WTC11 (cell line): ENCODE results near the gene TUBB2B. TPM values are rescaled to one million over a fixed set of nuclear protein-coding genes. Genes with fewer than 3 reads are reported as not detected.

ENCODE experiments used
- ATAC-seq: fragments of 200-7000 bp; cut with Tn5 transposase; 2 replicates; pipeline ENCODE4 v1.10.0; 2021; ENCODE audit warnings: mild to moderate bottlenecking, moderate library complexity
- CTCF ChIA-PET: fragments of 300-600 bp; sonication (Branson Sonifier 250); formaldehyde crosslinking; loops from one replicate; lab custom pipeline; 2021; ENCODE audit warnings: antibody characterized with exemption; lab: Charles Lee
- POLR2A ChIA-PET: fragments of 350-600 bp; sonication (Branson Sonifier 250); formaldehyde crosslinking; loops from one replicate; lab custom pipeline; 2021; ENCODE audit warnings: antibody characterized with exemption; lab: Charles Lee
- DNase-seq: peaks from one replicate; pipeline ENCODE4 v3.0.0; 2021; ENCODE audit warnings: low spot score
- H3K27ac Mint-ChIP-seq: 2 replicates; pipeline ENCODE4 v1.8.0; 2021; ENCODE audit warnings: mixed read lengths
- H3K27me3 Mint-ChIP-seq: 2 replicates; pipeline ENCODE4 v1.8.0; 2021; ENCODE audit warnings: low read depth, mild to moderate bottlenecking, moderate library complexity, mixed read lengths
- H3K36me3 Mint-ChIP-seq: 2 replicates; pipeline ENCODE4 v1.8.0; 2021; ENCODE audit warnings: mixed read lengths
- H3K4me1 Mint-ChIP-seq: 2 replicates; pipeline ENCODE4 v1.8.0; 2022; ENCODE audit warnings: mixed read lengths
- H3K4me3 Mint-ChIP-seq: 2 replicates; pipeline ENCODE4 v1.8.0; 2021; ENCODE audit warnings: mild to moderate bottlenecking, moderate library complexity, mixed read lengths
- H3K9me3 Mint-ChIP-seq: 2 replicates; pipeline ENCODE4 v1.8.0; 2021; ENCODE audit warnings: mixed read lengths
- AFF4 ChIP-seq: sonication (generic); formaldehyde crosslinking; IDR thresholded peaks from 2 replicates; pipeline ENCODE4 v1.8.1; 2023; ENCODE audit warnings: mild to moderate bottlenecking, missing genetic modification reagents, borderline replicate concordance
- ATF3 ChIP-seq: sonication (generic); formaldehyde crosslinking; conservative IDR thresholded peaks from 2 replicates; pipeline ENCODE4 v1.8.1; 2022; ENCODE audit warnings: mild to moderate bottlenecking, missing genetic modification reagents
- CBFB ChIP-seq: sonication (generic); formaldehyde crosslinking; IDR thresholded peaks from 2 replicates; pipeline ENCODE4 v1.8.1; 2022; ENCODE audit warnings: mild to moderate bottlenecking, low read depth, missing genetic modification reagents
- CREB1 ChIP-seq: sonication (generic); formaldehyde crosslinking; IDR thresholded peaks from 2 replicates; pipeline ENCODE4 v1.8.0; 2023; ENCODE audit warnings: mild to moderate bottlenecking, missing genetic modification reagents
- ESRRA ChIP-seq: sonication (generic); formaldehyde crosslinking; IDR thresholded peaks from 2 replicates; pipeline ENCODE4 v1.8.1; 2022; ENCODE audit warnings: mild to moderate bottlenecking, missing genetic modification reagents, borderline replicate concordance
- GRHL2 ChIP-seq: fragments of 250-450 bp; sonication (Bioruptor Pico); IDR thresholded peaks from 2 replicates; pipeline ENCODE4 v1.8.0; 2022; ENCODE audit warnings: mild to moderate bottlenecking, moderate library complexity; ENCODE audit not compliant: insufficient replicate concordance, severe bottlenecking
- HMGXB4 ChIP-seq: sonication (generic); formaldehyde crosslinking; IDR thresholded peaks from 2 replicates; pipeline ENCODE4 v1.8.1; 2023; ENCODE audit warnings: mild to moderate bottlenecking, moderate library complexity, missing genetic modification reagents
- MXD4 ChIP-seq: fragments of 250-450 bp; sonication (Bioruptor Pico); IDR thresholded peaks from 2 replicates; pipeline ENCODE4 v1.8.0; 2021; ENCODE audit warnings: mild to moderate bottlenecking, moderate library complexity, borderline replicate concordance
- MYBL2 ChIP-seq: sonication (generic); formaldehyde crosslinking; IDR thresholded peaks from 2 replicates; pipeline ENCODE4 v1.8.1; 2023; ENCODE audit warnings: mild to moderate bottlenecking, moderate library complexity, missing genetic modification reagents
- NFATC4 ChIP-seq: fragments of 250-450 bp; sonication (Bioruptor Pico); IDR thresholded peaks from 2 replicates; pipeline ENCODE4 v1.9.0; 2021; ENCODE audit warnings: mild to moderate bottlenecking
- NFE2L1 ChIP-seq: sonication (generic); formaldehyde crosslinking; IDR thresholded peaks from 2 replicates; pipeline ENCODE4 v1.8.1; 2023; ENCODE audit warnings: missing genetic modification reagents
- SMAD3 ChIP-seq: sonication (generic); formaldehyde crosslinking; IDR thresholded peaks from 2 replicates; pipeline ENCODE4 v1.8.0; 2022; ENCODE audit warnings: missing genetic modification reagents, mild to moderate bottlenecking, borderline replicate concordance
- USF1 ChIP-seq: sonication (generic); formaldehyde crosslinking; IDR thresholded peaks from 2 replicates; pipeline ENCODE4 v1.8.0; 2022; ENCODE audit warnings: mild to moderate bottlenecking, missing genetic modification reagents
- ZNF219 ChIP-seq: sonication (generic); formaldehyde crosslinking; IDR thresholded peaks from 2 replicates; pipeline ENCODE4 v1.8.0; 2023; ENCODE audit warnings: missing genetic modification reagents, mild to moderate bottlenecking, borderline replicate concordance
- ZNF263 ChIP-seq: sonication (generic); formaldehyde crosslinking; IDR thresholded peaks from 2 replicates; pipeline ENCODE4 v1.8.1; 2022; ENCODE audit warnings: low read depth, mild to moderate bottlenecking, moderate library complexity, missing genetic modification reagents
- ZNF532 ChIP-seq: fragments of 250-450 bp; sonication (Bioruptor Pico); IDR thresholded peaks from 2 replicates; pipeline ENCODE4 v1.9.0; 2021; ENCODE audit warnings: mild to moderate bottlenecking, borderline replicate concordance
- total RNA-seq: library from RNA; stranded (reverse); gene quantifications from 3 replicates; pipeline ENCODE4 v1.2.3, GENCODE V29; 2021
- TF ChIP-seq, protein P1 (sequence below): fragments of 250-450 bp; sonication (Bioruptor Pico); IDR thresholded peaks from 2 replicates; pipeline ENCODE4 v1.9.0; 2021; ENCODE audit warnings: mild to moderate bottlenecking
- TF ChIP-seq, protein P2 (sequence below): sonication (generic); formaldehyde crosslinking; IDR thresholded peaks from 2 replicates; pipeline ENCODE4 v1.8.1; 2023; ENCODE audit warnings: mild to moderate bottlenecking, missing genetic modification reagents, moderate library complexity

TUBB2B gene
- total RNA-seq, 1 experiment from 2014 or later, result 591 TPM

GRCh38 chr6:3261518-3261820 lies 34.0 kb upstream of the TUBB2B start:
- CTCF ChIA-PET, result interaction anchor here (1.2 to 3.5 kb wide), 2 partner anchors 10 to 588 kb away, joined by 3 to 22 read pairs; partner anchors contain the start of gene FAM50B
- ATAC-seq (no peak), DNase-seq (no peak)
- Mint-ChIP-seq H3K27ac (peak overlapping the region; percentile 68; the same call in 1 of the 2 replicates), H3K27me3 (peaks cover 4% of the 10 kb centered on the region; the same call in 1 of the 2 replicates), H3K4me3 (peak overlapping the region; percentile 98; the same call in 1 of the 2 replicates), H3K4me1 (peaks cover 32% of the 10 kb centered on the region), H3K36me3 (peaks cover 22% of the 10 kb centered on the region), H3K9me3 (no peaks in the 10 kb centered on the region; the same call in 1 of the 2 replicates)
- POLR2A ChIA-PET, result no interaction called here
- TF ChIP-seq GRHL2 (CRISPR knock-in tag) (no peak), NFE2L1 (no peak), ZNF532 (CRISPR knock-in tag) (no peak), USF1 (CRISPR knock-in tag) (no peak), ZNF219 (CRISPR knock-in tag) (no peak), MYBL2 (CRISPR knock-in tag) (no peak), ZNF263 (CRISPR knock-in tag) (no peak), ATF3 (no peak), MXD4 (CRISPR knock-in tag) (no peak), AFF4 (CRISPR knock-in tag) (no peak), ESRRA (CRISPR knock-in tag) (no peak), SMAD3 (no peak), CBFB (CRISPR knock-in tag) (no peak), NFATC4 (CRISPR knock-in tag) (no peak), HMGXB4 (CRISPR knock-in tag) (no peak), CREB1 (CRISPR knock-in tag) (no peak)
- TF ChIP-seq, protein P1, sequence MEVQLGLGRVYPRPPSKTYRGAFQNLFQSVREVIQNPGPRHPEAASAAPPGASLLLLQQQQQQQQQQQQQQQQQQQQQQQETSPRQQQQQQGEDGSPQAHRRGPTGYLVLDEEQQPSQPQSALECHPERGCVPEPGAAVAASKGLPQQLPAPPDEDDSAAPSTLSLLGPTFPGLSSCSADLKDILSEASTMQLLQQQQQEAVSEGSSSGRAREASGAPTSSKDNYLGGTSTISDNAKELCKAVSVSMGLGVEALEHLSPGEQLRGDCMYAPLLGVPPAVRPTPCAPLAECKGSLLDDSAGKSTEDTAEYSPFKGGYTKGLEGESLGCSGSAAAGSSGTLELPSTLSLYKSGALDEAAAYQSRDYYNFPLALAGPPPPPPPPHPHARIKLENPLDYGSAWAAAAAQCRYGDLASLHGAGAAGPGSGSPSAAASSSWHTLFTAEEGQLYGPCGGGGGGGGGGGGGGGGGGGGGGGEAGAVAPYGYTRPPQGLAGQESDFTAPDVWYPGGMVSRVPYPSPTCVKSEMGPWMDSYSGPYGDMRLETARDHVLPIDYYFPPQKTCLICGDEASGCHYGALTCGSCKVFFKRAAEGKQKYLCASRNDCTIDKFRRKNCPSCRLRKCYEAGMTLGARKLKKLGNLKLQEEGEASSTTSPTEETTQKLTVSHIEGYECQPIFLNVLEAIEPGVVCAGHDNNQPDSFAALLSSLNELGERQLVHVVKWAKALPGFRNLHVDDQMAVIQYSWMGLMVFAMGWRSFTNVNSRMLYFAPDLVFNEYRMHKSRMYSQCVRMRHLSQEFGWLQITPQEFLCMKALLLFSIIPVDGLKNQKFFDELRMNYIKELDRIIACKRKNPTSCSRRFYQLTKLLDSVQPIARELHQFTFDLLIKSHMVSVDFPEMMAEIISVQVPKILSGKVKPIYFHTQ (CRISPR knock-in tag), result no peak
- TF ChIP-seq, protein P2, sequence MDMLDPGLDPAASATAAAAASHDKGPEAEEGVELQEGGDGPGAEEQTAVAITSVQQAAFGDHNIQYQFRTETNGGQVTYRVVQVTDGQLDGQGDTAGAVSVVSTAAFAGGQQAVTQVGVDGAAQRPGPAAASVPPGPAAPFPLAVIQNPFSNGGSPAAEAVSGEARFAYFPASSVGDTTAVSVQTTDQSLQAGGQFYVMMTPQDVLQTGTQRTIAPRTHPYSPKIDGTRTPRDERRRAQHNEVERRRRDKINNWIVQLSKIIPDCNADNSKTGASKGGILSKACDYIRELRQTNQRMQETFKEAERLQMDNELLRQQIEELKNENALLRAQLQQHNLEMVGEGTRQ (CRISPR knock-in tag), result no peak
